Upper lobe of right lung (tissue), 1 donor: ENCODE results near the gene BCAN. TPM values are rescaled to one million over a fixed set of nuclear protein-coding genes. Genes with fewer than 3 reads are reported as not detected.

ENCODE experiments used
- ATAC-seq: fragments of 200-7000 bp; cut with Tn5 transposase; one replicate; pipeline ENCODE4 v1.9.1; 2020; ENCODE audit warnings: mild to moderate bottlenecking, moderate library complexity
- DNase-seq: peaks from one replicate; pipeline ENCODE4 v3.0.0-alpha.2; 2020
- H3K27ac ChIP-seq: fragments of 200-600 bp; one replicate; pipeline ENCODE4 v1.8.0; 2022
- H3K27me3 ChIP-seq: fragments of 200-600 bp; one replicate; pipeline ENCODE4 v1.8.0; 2022; ENCODE audit warnings: mild to moderate bottlenecking
- H3K36me3 ChIP-seq: fragments of 200-600 bp; one replicate; pipeline ENCODE4 v1.8.0; 2022
- H3K4me1 ChIP-seq: fragments of 200-600 bp; one replicate; pipeline ENCODE4 v1.8.0; 2022
- H3K4me3 ChIP-seq: fragments of 200-600 bp; one replicate; pipeline ENCODE4 v1.8.0; 2022; ENCODE audit warnings: mild to moderate bottlenecking
- H3K9me3 ChIP-seq: fragments of 200-600 bp; one replicate; pipeline ENCODE4 v1.8.0; 2022
- intact Hi-C: fragments of 100-400 bp; cut with DNase I; formaldehyde crosslinking; loops from one replicate; pipeline ENCODE4 v1.11.0; 2022
- total RNA-seq: library from RNA; stranded (reverse); fragmentation: NEBNext Ultra II Directional; extraction: Animal tissue kit (Norgen Biotek cat#: 25700); gene quantifications from one replicate; pipeline ENCODE4 v1.2.1, GENCODE V29; 2021
- TF ChIP-seq, protein P1 (sequence below): fragments of 200-600 bp; IDR thresholded peaks from one replicate; pipeline ENCODE4 v1.8.0; 2022; ENCODE audit warnings: antibody characterized with exemption
- donor health status: DM: no; HTN: yes; CAD: no; lungs with severe emphysema.

Gene BCAN
- total RNA-seq, 1 donor from 2014 or later: not detected

- intact Hi-C loops: no loop called here
- H3K27ac ChIP-seq: no peak overlapping the region
- ATAC-seq (no peak), DNase-seq (no peak)
- TF ChIP-seq, protein P1, sequence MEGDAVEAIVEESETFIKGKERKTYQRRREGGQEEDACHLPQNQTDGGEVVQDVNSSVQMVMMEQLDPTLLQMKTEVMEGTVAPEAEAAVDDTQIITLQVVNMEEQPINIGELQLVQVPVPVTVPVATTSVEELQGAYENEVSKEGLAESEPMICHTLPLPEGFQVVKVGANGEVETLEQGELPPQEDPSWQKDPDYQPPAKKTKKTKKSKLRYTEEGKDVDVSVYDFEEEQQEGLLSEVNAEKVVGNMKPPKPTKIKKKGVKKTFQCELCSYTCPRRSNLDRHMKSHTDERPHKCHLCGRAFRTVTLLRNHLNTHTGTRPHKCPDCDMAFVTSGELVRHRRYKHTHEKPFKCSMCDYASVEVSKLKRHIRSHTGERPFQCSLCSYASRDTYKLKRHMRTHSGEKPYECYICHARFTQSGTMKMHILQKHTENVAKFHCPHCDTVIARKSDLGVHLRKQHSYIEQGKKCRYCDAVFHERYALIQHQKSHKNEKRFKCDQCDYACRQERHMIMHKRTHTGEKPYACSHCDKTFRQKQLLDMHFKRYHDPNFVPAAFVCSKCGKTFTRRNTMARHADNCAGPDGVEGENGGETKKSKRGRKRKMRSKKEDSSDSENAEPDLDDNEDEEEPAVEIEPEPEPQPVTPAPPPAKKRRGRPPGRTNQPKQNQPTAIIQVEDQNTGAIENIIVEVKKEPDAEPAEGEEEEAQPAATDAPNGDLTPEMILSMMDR: no peak
- H3K27me3 ChIP-seq: peaks cover 20% of the 10 kb centered on the region
- no peaks in the 10 kb centered on the region for H3K9me3 ChIP-seq
- H3K4me1 ChIP-seq: peaks cover 27% of the 10 kb centered on the region
- no peaks in the 10 kb centered on the region for H3K36me3 ChIP-seq
- H3K4me3 ChIP-seq: no peak overlapping the region
Measured at GRCh38 chr1:156709031-156709430, 67.1 kb downstream of the BCAN start.

Other genes starting within 250 kb of the BCAN start
- 60.8 TPM for gene MEF2D, start 141.3 kb upstream of the BCAN start, total RNA-seq
- gene IQGAP3, start 69.6 kb upstream of the BCAN start, total RNA-seq: 1.3 TPM
- not detected for gene TTC24, start 62.4 kb upstream of the BCAN start, total RNA-seq
- 69.2 TPM for gene NAXE, start 50.3 kb upstream of the BCAN start, total RNA-seq
- gene GPATCH4, start 40.6 kb upstream of the BCAN start, total RNA-seq: 22.4 TPM
- 0.78 TPM for gene HAPLN2, start 22.7 kb upstream of the BCAN start, total RNA-seq
- 54.7 TPM for gene NES, start 35.3 kb downstream of the BCAN start, total RNA-seq
- gene CRABP2, start 63.5 kb downstream of the BCAN start, total RNA-seq: 1.4 TPM
- 42.4 TPM for gene METTL25B, start 86.4 kb downstream of the BCAN start, total RNA-seq
- 28.3 TPM for gene ISG20L2, start 86.6 kb downstream of the BCAN start, total RNA-seq
- 41.8 TPM for gene MRPL24, start 99.0 kb downstream of the BCAN start, total RNA-seq
- 144 TPM for gene HDGF, start 109.6 kb downstream of the BCAN start, total RNA-seq
- 48.5 TPM for gene PRCC, start 125.4 kb downstream of the BCAN start, total RNA-seq
- gene SH2D2A, start 174.7 kb downstream of the BCAN start, total RNA-seq: 3.8 TPM
- gene INSRR, start 217.0 kb downstream of the BCAN start, total RNA-seq: not detected
- 1.2 TPM for gene NTRK1, start 218.7 kb downstream of the BCAN start, total RNA-seq